GM12891 (cell line): ENCODE data around the gene C2.

Experiments
- POLR2A ChIP-seq: IDR thresholded peaks from 2 replicates; pipeline ENCODE4 v1.6.1; 2011; ENCODE audit warnings: low read depth, low read length, control low read depth
- POLR2AphosphoS5 ChIP-seq: IDR thresholded peaks from 2 replicates; pipeline ENCODE4 v1.6.1; 2011; ENCODE audit warnings: low read depth, low read length, control low read depth

- TF ChIP-seq POLR2A: no peak
- TF ChIP-seq POLR2AphosphoS5: no peak
These were observed 42.9 kb upstream of the C2 start for GRCh38 chr6:31884528-31885035.
